ENCODE data around the gene CROT.

Gene CROT

GRCh38 chr7:87413951-87414793 is 68.7 kb downstream of the CROT start:
- no peak for DNase-seq (ENCODE audit: low read depth in 2 of 2)

- DNase-seq (ENCODE audit: low read depth in 2 of 2), result no peak
Observed at GRCh38 chr7:87414794-87415188, 69.3 kb downstream of the CROT start.

GRCh38 chr7:87416682-87417587 is 71.5 kb downstream of the CROT start:
- peak; percentile 32 to 48 for DNase-seq (ENCODE audit: low read depth in 2 of 2)

GRCh38 chr7:87420173-87420572 is 74.7 kb downstream of the CROT start:
- no peak for DNase-seq (ENCODE audit: low read depth in 2 of 2)

- no peak for DNase-seq (ENCODE audit: low read depth in 2 of 2)
Observed at GRCh38 chr7:87424075-87424474, 78.6 kb downstream of the CROT start.

GRCh38 chr7:87426160-87426559 is 80.7 kb downstream of the CROT start:
- DNase-seq (ENCODE audit: low read depth in 2 of 2), result no peak

GRCh38 chr7:87427288-87427687 is 81.8 kb downstream of the CROT start:
- DNase-seq (ENCODE audit: low read depth in 2 of 2), result no peak

- DNase-seq (ENCODE audit: low read depth in 2 of 2), result no peak
Observed at GRCh38 chr7:87432536-87432935, 87.1 kb downstream of the CROT start.

GRCh38 chr7:87435546-87435945 is 90.1 kb downstream of the CROT start:
- no peak for DNase-seq (ENCODE audit: low read depth in 2 of 2)

GRCh38 chr7:87445897-87446296 is 100.4 kb downstream of the CROT start:
- no peak for DNase-seq (ENCODE audit: low read depth in 2 of 2)

GRCh38 chr7:87447116-87447635 is 101.7 kb downstream of the CROT start:
- no peak for DNase-seq (ENCODE audit: low read depth in 2 of 2)

- DNase-seq (ENCODE audit: low read depth in 2 of 2), result no peak
Observed at GRCh38 chr7:87448388-87448787, 102.9 kb downstream of the CROT start.

Measured in stimulated activated CD8-positive, alpha-beta memory T cell treated with anti-CD3 and anti-CD28 coated beads, Interleukin-2, amount 100 ng/mL, for 1 hour (primary cell).